ENCODE measurements around the gene OR8D1.
"Not testable (repeated sequence)": the region's sequence is repeated elsewhere in the genome, so short reads cannot be mapped to it uniquely, and the experiment has no call there.

OR8D1 gene

DNA sequence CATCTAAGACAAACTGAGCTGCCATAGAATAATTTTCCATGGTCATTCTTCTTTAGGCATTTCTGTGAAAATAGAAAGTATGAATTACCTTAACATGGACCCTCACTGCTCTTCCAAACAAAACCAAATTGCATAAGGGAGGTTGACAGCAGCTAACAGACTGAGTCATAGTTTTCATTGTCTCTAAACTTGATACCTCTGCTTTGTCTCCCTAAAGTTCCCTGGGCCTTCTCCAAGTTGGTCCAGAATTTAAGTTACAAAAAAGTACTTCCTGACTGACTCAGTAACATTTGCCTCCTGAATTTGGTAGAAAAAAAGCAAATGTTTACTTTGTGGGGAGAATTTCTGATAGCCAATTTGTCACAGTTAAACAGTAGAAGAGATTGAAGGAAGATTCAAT lies 3.0 kb downstream of the OR8D1 start:
- no peaks in the 10 kb centered on the region for H3K4me1 ChIP-seq (ENCODE audit: insufficient read depth, low read length)
- no peaks in the 10 kb centered on the region for H3K36me3 ChIP-seq (ENCODE audit: insufficient read depth, low read length)
- H3K9me3 ChIP-seq (ENCODE audit: control insufficient read depth, insufficient read depth, low read length) = no peaks in the 10 kb centered on the region
- H3K9ac ChIP-seq (ENCODE audit: low read depth, low read length) = no peak overlapping the region

DNA sequence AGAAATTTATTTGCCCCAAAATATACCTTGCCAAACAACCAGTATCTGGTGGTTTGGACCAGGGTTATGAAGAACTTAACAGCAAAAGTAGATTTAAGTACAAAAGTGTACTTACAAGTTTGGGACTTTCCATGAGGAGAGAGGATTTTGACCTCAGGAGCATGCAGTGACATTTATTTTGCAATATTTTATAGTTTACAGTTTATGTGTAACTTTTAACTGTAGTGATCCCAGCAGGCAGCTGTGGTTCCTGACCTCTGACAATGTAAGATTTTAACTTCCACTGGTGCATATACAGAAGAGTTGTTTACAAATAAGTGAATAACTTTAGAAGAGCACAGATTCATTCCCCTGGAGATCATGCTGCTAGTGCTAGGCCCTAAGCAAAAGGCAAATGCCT lies 6.7 kb downstream of the OR8D1 start:
- Histone ChIP-seq H3K9ac (ENCODE audit: low read depth, low read length) (no peak overlapping the region), H3K4me1 (ENCODE audit: insufficient read depth, low read length) (peaks cover 5% of the 10 kb centered on the region; the same call in 1 of the 2 replicates), H3K36me3 (ENCODE audit: insufficient read depth, low read length) (no peaks in the 10 kb centered on the region), H3K9me3 (ENCODE audit: control insufficient read depth, insufficient read depth, low read length) (no peaks in the 10 kb centered on the region)

DNA sequence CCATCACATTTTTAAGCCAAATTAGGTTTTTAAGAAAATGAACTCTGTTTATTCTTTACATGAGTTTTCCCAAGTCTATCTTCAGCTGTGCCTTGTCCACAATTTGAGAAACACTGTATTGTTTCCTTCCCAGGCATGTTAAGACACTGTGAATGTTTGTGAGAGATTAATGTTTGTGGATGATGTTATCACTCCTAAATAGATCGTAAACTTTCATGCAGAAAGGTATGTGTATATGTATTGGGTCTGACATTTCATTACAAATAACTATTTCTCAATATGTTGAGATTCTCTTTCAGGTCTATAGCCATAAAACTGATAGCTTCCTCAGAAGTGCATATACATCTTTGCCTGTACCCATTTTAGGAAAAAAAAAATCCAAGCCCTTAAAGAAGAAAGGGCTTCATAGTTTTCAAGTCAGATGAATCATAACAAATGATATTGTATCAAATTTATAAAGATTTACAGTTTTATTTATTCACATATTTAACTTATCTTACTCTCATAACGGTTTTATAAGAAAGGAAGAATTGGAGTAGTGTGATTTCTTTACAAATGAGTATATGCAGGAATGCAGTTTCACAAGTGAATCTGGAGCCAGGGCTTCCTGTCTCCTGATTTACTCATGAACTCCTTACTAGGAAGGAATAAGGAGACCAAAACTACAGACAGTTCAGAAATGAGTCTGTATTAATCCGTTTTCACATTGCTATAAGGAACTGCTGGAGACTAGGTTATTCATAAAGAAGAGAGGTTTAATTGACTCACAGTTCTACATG lies 11.2 kb downstream of the OR8D1 start:
- no peak overlapping the region for H3K9ac ChIP-seq (ENCODE audit: low read depth, low read length)
- peaks cover 13% of the 10 kb centered on the region; the same call in 1 of the 2 replicates for H3K4me1 ChIP-seq (ENCODE audit: insufficient read depth, low read length)
- H3K9me3 ChIP-seq (ENCODE audit: control insufficient read depth, insufficient read depth, low read length) = no peaks in the 10 kb centered on the region
- H3K36me3 ChIP-seq (ENCODE audit: insufficient read depth, low read length) = no peaks in the 10 kb centered on the region

DNA sequence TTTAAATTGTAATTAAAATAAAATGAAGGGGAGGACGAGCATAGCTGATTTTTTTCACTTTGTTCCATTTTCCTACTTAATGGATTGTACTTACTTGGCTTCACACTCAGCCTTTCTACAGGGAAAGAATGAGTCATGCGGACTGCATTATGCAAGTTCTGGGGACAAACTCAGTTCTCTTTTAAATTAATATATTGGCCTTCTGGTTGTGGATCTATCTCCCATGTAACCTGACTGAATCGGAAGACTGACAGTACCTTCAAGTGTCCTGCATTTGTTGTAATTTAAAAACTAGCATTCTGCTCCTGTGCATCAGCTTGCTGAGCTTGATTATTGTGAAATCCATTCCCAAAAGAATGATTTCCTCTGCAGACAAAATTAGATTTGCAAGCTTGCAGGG lies 12.2 kb downstream of the OR8D1 start:
- Histone ChIP-seq H3K9ac (ENCODE audit: low read depth, low read length) (no peak overlapping the region), H3K9me3 (ENCODE audit: control insufficient read depth, insufficient read depth, low read length) (no peaks in the 10 kb centered on the region), H3K4me1 (ENCODE audit: insufficient read depth, low read length) (peaks cover 13% of the 10 kb centered on the region; the same call in 1 of the 2 replicates), H3K36me3 (ENCODE audit: insufficient read depth, low read length) (no peaks in the 10 kb centered on the region)

DNA sequence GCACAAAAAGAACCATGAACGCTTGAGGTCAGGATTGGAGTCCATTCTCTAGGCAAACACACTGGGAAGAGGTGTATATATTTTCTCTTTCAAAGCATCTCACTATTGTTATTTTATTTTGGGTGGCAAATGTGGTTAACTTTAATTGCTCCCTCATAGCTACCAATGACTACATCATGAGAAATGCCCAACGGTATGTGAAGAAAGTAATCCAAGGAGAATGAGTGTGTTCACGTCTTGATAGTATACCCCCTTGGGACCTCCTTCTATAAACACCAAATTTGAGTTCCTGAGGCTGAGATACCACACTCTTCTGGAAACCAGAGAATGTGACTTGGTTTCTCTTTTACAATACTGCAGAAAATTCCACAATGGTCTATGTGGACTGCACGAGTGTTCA lies 15.8 kb downstream of the OR8D1 start:
- H3K4me1 ChIP-seq (ENCODE audit: insufficient read depth, low read length) = peaks cover 13% of the 10 kb centered on the region; the same call in 1 of the 2 replicates
- no peak overlapping the region for H3K9ac ChIP-seq (ENCODE audit: low read depth, low read length)
- H3K9me3 ChIP-seq (ENCODE audit: control insufficient read depth, insufficient read depth, low read length) = no peaks in the 10 kb centered on the region
- H3K36me3 ChIP-seq (ENCODE audit: insufficient read depth, low read length) = no peaks in the 10 kb centered on the region

DNA sequence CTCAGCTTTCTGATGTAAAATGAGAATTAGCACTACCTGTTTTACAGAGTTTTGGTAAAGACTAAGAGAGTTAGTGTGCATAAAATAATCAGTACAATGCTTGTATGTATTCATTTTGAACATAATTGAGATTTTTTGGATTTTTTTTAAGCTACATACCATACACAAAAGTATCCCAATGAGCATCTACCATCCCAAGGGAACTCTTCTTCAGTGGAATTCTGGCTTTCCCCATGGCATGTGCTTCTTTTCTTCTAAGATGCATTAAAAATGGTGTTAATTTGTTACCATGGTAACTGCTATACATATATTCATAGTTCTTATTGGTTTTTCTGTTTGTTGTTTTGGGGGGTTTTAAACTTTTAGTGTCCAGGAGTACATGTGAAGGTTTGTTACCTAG lies 17.7 kb downstream of the OR8D1 start:
- no peak overlapping the region for H3K9ac ChIP-seq (ENCODE audit: low read depth, low read length)
- no peaks in the 10 kb centered on the region for H3K36me3 ChIP-seq (ENCODE audit: insufficient read depth, low read length)
- no peaks in the 10 kb centered on the region for H3K9me3 ChIP-seq (ENCODE audit: control insufficient read depth, insufficient read depth, low read length)
- no peaks in the 10 kb centered on the region for H3K4me1 ChIP-seq (ENCODE audit: insufficient read depth, low read length)

DNA sequence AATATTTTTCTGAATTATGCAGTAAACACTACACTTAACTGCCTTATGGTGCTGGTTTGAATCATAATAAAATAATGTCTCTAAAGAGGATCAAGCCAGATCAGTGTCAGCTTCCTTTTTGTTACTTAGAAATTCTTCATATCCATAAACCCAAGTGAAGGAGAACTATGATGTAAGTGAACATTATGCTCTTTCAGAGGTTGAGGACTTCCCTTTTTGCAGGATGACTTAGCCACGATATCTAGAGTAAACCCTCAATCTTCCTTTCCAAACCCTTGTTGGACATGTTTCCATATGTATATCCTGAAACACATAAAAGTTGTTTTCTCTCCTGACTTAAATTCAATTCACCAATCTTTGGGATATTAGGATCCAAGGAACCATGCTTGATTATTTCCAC lies 19.1 kb downstream of the OR8D1 start:
- no peak overlapping the region for H3K9ac ChIP-seq (ENCODE audit: low read depth, low read length)
- H3K9me3 ChIP-seq (ENCODE audit: control insufficient read depth, insufficient read depth, low read length) = no peaks in the 10 kb centered on the region
- no peaks in the 10 kb centered on the region for H3K36me3 ChIP-seq (ENCODE audit: insufficient read depth, low read length)
- H3K4me1 ChIP-seq (ENCODE audit: insufficient read depth, low read length) = no peaks in the 10 kb centered on the region

DNA sequence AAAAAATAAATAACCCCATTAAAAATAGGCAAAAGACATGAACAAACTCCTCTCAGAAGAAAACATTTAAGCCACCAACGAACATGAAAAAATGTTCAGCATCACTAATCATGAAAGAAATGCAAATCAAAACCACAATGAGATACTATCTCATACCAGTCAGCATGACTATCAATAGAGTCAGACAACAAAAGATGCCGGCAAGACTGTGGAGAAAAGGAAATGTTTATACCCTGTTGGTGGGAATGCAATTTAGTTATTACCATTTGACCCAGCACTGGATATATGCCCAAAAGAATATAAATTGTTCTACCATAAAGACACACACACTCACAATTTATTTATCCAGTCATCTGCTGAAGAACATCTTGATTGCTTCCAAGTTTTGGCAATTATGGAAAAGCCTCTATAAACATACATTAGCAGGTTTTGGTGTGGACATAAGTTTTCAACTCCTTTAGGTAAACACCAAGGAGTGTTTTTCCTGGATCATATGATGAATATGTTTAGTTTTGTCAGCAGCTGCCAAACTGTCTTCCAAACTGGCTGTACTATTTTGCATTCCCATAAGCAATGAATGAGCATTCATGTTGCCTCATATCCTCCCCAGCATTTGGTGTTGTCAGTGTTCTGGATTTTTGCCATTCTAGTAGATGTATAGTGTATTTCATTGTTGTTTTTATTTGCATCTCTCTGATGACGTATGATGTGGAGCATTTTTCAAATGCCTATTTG lies 28.0 kb downstream of the OR8D1 start:
- no peaks in the 10 kb centered on the region for H3K36me3 ChIP-seq (ENCODE audit: insufficient read depth, low read length)
- no peaks in the 10 kb centered on the region for H3K4me1 ChIP-seq (ENCODE audit: insufficient read depth, low read length)
- H3K9me3 ChIP-seq (ENCODE audit: control insufficient read depth, insufficient read depth, low read length) = no peaks in the 10 kb centered on the region
- H3K9ac ChIP-seq (ENCODE audit: low read depth, low read length) = no peak overlapping the region

DNA sequence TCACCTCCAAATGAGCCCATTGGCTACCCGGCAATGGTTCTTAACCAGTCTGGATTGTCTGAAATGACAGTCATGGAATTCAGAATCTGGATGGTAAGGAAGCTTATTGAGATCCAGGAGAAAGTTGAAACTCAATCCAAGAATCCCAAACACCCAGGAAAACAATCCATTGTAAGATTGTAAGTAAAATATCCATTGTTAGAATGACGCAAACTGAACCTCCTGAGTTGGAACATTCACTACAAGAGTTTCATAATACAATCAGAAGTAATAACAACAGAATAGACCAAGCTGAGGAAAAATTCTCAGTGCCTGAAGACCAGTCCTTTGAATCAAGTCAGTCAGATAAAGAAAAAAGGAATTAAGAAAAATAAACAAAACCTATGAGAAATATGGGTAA lies 35.5 kb downstream of the OR8D1 start:
- Histone ChIP-seq H3K36me3 (ENCODE audit: insufficient read depth, low read length) (no peaks in the 10 kb centered on the region), H3K9me3 (ENCODE audit: control insufficient read depth, insufficient read depth, low read length) (no peaks in the 10 kb centered on the region), H3K9ac (ENCODE audit: low read depth, low read length) (no peak overlapping the region), H3K4me1 (ENCODE audit: insufficient read depth, low read length) (no peaks in the 10 kb centered on the region)

DNA sequence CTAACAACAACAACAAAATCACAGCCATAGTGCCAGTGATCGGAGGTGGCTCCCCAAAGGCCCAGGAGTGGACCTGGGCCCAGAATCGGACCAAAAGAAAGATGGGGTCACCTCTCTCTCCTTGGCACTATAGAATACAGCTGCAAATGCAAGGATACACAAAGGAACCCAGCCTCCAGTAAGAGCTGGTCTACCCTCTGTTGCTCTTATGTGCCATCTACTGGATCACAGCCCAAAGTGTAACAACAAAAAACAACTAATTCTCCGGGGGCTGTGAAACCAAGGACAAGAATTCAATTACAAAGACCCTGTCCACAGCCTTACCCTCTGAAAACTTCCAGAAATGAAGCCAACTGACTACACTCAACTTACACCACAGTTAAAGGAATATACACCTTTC lies 35.9 kb downstream of the OR8D1 start:
- Histone ChIP-seq H3K9me3 (ENCODE audit: control insufficient read depth, insufficient read depth, low read length) (no peaks in the 10 kb centered on the region), H3K36me3 (ENCODE audit: insufficient read depth, low read length) (no peaks in the 10 kb centered on the region), H3K9ac (ENCODE audit: low read depth, low read length) (no peak overlapping the region), H3K4me1 (ENCODE audit: insufficient read depth, low read length) (no peaks in the 10 kb centered on the region)

DNA sequence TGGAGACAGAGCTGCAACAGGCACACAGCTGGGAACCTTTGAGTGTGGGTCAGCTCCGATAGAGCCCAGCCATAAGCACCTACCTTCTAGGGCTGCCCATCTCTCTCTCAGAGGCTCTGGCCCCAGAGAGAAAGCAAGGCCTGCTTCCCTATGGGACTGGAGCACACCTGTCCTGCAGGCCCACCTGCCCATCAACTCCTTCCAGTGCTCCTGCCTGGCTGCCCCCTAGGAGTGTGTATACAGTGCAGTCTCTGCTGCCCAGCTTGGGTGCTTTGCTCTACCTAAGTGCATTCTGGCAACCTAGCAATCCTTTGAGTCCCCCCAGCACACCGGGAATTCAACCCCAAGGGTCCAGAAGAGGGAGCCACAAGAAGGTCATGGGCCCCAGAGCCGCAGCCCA lies 36.5 kb downstream of the OR8D1 start:
- H3K9ac ChIP-seq (ENCODE audit: low read depth, low read length) = no peak overlapping the region
- H3K36me3 ChIP-seq (ENCODE audit: insufficient read depth, low read length) = no peaks in the 10 kb centered on the region
- no peaks in the 10 kb centered on the region for H3K9me3 ChIP-seq (ENCODE audit: control insufficient read depth, insufficient read depth, low read length)
- H3K4me1 ChIP-seq (ENCODE audit: insufficient read depth, low read length) = no peaks in the 10 kb centered on the region

DNA sequence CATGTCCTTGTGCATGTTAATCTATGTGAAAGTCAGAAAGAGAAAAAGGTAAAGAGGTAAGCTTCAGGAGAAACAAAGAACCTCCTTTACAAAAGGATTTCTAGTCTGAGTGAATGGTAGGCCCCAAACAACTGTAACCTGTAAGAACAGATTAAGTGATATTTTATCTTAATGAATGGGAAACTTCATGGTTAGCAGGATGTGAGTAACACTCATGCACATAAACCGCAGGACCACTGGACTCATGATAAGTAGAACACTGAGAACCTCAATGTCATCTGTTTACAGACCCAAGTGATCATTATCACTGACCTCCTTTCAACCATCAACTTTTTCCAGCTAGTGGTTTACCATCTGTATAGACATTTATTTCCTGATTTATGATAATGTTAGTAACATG lies 37.7 kb downstream of the OR8D1 start:
- no peaks in the 10 kb centered on the region for H3K4me1 ChIP-seq (ENCODE audit: insufficient read depth, low read length)
- no peak overlapping the region for H3K9ac ChIP-seq (ENCODE audit: low read depth, low read length)
- no peaks in the 10 kb centered on the region for H3K9me3 ChIP-seq (ENCODE audit: control insufficient read depth, insufficient read depth, low read length)
- H3K36me3 ChIP-seq (ENCODE audit: insufficient read depth, low read length) = no peaks in the 10 kb centered on the region

DNA sequence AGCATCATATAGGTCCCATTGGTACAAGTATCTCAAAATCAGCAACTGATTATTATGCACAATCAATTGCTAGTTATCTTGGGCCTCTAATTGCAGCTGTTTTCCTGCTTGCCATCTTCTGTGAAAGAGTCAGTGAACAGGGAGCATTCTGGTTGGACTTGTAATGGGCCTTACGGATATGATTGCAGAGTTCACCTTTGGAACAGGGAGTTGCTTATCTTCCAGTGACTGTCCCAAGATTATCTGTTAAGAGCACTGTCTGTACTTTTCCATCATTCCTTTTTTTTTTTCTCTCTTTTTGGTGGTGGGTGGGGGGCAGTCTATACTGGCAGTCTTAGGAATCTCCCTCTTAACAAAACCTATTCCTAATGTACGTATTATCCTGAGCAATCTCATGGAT lies 39.7 kb downstream of the OR8D1 start:
- Histone ChIP-seq H3K9ac (ENCODE audit: low read depth, low read length) (no peak overlapping the region), H3K36me3 (ENCODE audit: insufficient read depth, low read length) (no peaks in the 10 kb centered on the region), H3K4me1 (ENCODE audit: insufficient read depth, low read length) (no peaks in the 10 kb centered on the region; the same call in 1 of the 2 replicates), H3K9me3 (ENCODE audit: control insufficient read depth, insufficient read depth, low read length) (no peaks in the 10 kb centered on the region)

DNA sequence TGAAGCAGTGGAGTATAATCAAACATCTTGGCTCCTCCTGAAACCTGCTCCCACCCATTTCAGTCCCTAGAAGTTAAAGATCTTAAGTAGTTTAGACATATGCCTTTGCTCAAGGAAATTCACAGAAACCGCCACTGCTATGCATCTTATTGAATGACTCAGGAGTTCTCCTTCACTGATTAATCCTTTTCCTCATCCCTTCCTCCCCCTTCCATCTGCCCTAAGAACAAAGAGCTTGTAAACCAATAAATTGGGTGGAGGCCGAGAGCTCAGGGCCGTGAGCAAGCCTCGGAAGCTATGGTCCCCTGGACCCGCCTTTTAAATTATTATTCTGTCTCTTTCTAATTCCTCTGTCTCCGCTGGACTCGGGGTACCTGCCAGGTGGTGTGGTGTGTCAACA lies 42.9 kb downstream of the OR8D1 start:
- not testable (repeated sequence) for H3K9ac ChIP-seq (ENCODE audit: low read depth, low read length); H3K9me3 ChIP-seq (ENCODE audit: control insufficient read depth, insufficient read depth, low read length); H3K4me1 ChIP-seq (ENCODE audit: insufficient read depth, low read length); H3K36me3 ChIP-seq (ENCODE audit: insufficient read depth, low read length)

DNA sequence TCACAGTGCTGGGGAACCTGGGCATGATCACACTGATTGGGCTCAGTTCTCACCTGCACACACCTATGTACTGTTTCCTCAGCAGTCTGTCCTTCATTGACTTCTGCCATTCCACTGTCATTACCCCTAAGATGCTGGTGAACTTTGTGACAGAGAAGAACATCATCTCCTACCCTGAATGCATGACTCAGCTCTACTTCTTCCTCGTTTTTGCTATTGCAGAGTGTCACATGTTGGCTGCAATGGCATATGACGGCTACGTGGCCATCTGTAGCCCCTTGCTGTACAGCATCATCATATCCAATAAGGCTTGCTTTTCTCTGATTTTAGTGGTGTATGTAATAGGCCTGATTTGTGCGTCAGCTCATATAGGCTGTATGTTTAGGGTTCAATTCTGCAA lies 48.7 kb downstream of the OR8D1 start:
- not testable (repeated sequence) for H3K9ac ChIP-seq (ENCODE audit: low read depth, low read length); H3K36me3 ChIP-seq (ENCODE audit: insufficient read depth, low read length); H3K9me3 ChIP-seq (ENCODE audit: control insufficient read depth, insufficient read depth, low read length); H3K4me1 ChIP-seq (ENCODE audit: insufficient read depth, low read length)
